ENCODE data around the gene IDH2.

The IDH2 gene

DNA sequence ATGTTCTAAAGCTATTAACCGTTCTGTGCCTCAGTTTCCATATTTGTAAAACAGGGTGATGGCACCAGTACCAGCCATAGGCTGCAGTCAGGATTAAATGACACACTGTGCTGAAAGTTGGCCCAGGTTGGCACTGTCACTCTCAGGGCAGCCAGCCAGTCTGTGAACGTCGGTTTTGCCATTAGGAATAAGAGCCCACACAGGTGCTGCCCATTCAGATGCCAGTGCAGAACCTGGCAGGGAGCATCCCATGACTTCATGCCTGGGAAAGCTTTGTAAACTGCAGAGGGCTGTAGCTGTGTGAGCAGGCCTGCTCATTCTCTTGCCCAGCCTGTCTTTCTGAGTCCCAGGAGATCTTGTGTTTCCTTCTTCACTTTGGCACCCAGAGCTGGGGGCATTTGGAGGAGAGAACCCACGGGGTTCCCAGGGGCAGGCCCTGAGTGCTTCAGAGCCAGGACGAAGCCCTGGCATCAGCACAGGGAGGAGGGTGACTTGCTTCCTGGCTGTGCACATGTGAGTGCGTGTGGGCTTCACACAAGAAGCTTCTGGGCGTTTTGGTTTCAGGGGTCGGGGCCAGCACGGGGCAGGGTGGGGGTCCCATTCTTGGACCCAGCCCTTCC lies 54.2 kb downstream of the IDH2 start:
- in situ Hi-C loops (cut with HindIII; ENCODE audit: low sequenced_read_pairs), result no loop called here

DNA sequence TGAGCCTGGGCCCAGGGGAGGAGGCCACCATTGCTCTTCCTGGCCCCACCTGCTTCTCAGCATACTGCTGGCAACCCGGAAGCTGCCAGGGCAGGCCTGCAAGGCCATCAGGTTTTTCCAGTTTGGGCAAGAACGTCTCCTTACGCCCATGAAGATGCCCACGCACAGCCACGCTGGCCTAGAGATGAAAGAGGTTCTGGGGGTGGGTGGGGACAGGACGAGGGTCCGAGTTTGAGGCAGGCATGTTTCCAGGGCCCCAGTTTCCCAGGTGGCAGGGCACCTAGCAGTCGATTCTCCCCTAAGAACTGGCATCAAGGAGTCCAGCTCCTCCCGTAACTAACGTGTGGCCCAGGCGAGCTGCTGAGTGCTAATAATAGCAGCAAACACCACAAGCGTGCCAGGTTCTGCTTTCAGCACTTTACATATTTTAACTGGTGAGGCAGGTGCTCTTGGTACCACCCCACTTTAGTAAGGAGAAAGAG lies 55.3 kb downstream of the IDH2 start:
- in situ Hi-C loops (cut with HindIII; ENCODE audit: low sequenced_read_pairs), result no loop called here

DNA sequence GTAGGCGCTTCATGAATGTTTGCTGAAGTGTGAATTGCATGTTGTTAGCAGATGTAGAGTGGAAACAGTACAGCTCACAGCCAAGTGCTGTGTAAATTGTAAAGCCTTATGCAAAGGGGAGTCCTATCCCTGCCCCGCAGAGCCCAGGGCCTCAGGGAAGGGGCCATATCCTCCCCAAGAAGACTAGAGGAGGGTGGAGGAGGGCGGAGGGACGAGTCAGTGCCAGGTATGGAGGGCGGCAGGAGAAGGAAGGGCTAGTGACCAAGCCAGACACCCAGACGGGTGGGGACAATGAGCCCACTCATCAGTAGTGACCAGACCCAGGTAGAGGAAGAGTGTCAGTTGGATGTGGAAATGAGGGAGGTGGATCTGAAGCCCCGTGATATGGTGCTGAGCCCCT lies 56.0 kb downstream of the IDH2 start:
- in situ Hi-C loops (cut with HindIII; ENCODE audit: low sequenced_read_pairs), result no loop called here

DNA sequence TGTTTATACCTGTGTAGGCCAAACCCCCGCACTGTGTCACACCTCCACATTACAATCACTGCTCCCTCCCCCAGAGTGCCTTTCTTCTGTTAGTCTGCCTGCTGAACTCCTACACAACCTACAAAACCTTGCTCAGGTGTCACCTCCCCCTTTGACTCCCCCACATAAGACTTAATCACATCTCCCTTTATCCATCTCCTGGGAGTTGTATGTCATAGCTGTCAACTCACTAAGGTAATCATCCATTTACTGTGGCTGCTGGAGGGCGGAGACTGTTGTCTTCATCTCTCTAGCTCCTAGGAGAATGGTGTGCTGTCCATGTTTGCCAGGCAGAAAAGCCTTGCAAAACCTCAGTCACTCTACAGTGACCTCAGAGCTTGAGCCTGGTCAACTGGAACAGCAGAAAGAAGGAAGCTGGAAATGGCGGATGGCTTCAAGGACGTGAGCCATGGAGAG lies 57.3 kb downstream of the IDH2 start:
- in situ Hi-C loops (cut with HindIII; ENCODE audit: low sequenced_read_pairs), result no loop called here

DNA sequence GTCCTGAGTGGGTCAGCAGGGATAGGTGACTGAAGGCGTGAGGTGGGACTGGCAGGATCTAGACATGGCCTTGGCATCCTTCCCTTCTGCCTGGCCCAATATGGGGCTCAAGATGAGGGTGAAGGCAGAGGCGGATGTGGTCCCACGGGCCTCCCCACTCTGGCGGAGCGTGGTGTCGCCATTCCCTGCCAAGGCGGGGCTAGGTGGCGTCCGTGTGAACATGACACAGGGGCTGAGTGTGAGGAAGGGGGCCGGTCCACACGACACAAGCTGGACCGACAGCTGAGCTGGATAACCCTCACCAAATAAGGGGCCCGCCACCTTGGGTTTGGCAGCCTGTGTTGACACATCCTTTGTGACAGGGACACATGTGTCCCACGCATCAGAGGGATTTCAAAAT lies 58.1 kb downstream of the IDH2 start:
- in situ Hi-C loops (cut with HindIII; ENCODE audit: low sequenced_read_pairs), result no loop called here

DNA sequence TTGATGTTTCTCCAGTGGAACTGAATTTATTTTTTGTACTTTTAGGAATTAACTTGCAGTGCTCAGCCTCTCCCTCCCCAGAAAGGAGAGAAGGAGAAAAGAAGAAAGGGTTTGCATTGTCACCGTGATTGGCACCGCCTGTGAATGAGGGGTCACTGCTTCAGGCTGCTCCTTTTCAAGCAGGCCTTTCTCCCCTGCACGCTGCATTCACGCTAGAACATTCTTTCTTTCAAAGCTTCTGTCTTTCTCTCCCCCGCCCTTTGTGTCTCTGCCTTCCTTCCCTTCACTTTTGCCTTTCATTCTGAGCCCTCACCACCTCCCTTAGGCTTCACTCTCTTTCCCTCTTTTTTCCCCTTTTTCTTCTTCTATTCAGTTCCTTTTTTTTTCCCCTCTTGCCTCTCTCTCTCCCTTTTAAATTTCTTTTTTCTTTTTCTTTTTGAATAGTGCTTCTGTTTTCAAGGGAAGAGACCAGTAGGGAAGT lies 58.7 kb downstream of the IDH2 start:
- in situ Hi-C loops (cut with HindIII; ENCODE audit: low sequenced_read_pairs), result no loop called here

DNA sequence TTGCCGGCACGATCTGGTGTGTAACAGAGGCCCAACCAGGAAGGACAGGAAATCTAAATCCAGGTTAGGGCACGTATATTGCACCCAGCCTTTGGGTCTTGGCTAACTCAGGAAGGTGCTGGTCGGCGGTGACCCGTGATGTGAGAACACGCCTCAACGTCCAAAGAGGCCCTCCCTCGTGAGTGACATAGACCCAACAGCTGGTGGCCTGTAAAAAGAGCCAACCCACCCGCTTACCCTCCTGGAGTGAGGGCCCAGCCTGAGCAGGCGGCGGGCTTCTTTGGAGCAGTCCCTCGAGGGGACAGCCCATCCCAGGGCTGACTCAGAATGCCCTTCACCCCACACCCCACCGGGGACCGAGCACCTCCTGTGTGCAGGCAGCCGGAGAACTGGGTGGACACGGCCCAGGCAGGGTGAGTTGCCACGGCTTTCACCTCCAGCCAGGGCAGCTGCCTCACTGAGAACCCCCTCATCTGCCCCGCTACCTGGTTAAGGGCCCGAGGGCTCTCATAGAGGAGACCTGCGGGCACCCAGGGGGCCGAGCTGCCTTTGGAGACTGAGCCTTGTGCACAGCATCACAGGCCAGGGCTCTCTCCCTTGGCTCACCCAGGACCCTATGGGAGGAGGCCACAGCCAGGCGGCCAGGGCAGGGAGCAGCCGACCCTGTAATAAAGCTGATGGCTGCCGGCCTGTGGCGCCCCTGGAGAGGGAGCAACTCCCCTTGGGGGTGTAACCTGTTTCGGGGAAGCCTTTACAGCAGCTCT lies 59.3 kb downstream of the IDH2 start:
- in situ Hi-C loops (cut with HindIII; ENCODE audit: low sequenced_read_pairs), result no loop called here

DNA sequence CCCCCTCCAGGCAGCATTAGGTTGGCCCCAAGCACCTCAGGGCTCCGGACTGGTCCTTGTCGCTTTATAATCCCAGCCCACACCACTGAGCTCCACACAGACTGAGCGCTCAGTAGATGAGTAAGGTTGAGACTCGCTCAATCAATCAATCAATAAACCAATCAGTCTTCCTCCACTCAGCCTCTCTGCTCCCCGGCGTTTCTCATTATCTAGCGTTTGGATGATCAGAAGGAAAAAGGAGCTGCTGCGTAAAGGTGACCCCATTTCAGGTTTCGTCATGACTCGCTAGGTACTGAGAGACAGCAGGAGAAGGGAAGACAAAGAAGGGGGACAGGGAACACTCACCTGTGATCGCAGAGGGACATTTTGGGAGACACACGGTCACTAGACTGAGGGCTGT lies 59.9 kb downstream of the IDH2 start:
- in situ Hi-C loops (cut with HindIII; ENCODE audit: low sequenced_read_pairs), result no loop called here

DNA sequence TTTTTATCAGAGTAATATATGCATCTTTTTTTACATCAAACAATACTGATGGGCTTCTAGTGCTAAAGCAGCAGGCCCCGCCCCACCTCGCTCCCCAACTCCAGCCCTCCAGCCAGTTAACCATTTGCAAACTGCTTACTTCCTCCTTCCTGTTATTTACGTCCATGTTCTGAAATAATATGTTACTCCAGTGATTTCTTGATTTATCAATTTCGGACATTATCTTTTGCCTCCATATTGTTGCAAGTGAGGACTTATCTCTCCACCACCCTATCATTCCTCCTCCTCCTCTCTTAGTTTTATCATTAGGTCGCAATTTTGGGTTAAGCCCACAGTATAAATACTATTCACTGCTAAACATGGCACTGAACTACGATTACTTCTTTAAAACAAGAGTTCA lies 61.6 kb downstream of the IDH2 start:
- in situ Hi-C loops (cut with HindIII; ENCODE audit: low sequenced_read_pairs), result no loop called here

DNA sequence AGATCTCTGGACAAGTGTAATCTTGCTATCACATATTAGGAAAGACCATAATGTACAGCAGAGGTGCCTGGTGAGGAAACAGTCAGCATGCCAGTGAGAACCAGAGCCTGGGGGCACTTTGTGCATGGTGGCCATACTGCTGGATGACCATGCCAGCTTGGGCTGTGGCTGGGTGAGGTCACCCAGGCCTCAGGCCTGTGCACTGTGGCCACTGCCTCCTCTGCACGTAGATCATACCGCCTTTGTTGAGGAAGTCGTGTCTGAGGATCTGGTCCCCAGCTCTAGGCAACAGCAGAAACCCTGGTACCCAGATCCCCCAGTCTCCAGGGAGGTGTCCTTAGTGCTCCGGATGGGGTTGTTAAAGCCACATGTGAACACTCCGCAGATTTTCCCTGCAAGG lies 62.3 kb downstream of the IDH2 start:
- in situ Hi-C loops (cut with HindIII; ENCODE audit: low sequenced_read_pairs), result no loop called here

DNA sequence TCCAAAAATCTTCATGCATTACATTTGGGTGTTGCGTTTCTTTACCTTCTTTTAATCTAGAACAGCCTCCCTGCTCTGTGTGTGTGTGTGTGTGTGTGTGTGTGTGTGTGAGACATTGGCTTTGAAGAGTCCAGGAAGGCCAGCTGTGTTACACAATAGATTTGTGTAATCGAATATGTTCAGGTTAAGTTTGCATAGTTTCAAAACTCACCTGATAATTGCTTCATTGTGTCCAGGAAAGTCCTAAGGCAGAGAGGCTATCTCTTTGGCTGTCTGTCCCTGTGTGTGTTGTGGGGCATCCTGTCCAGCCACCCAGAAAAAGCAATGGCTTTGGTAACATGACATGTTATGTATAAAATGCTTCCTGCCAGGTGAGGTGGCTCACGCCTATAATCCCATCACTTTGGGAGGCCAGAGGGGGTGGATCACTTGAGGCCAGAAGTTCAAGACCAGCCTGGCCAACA lies 63.6 kb downstream of the IDH2 start:
- in situ Hi-C loops (cut with HindIII; ENCODE audit: low sequenced_read_pairs), result no loop called here

DNA sequence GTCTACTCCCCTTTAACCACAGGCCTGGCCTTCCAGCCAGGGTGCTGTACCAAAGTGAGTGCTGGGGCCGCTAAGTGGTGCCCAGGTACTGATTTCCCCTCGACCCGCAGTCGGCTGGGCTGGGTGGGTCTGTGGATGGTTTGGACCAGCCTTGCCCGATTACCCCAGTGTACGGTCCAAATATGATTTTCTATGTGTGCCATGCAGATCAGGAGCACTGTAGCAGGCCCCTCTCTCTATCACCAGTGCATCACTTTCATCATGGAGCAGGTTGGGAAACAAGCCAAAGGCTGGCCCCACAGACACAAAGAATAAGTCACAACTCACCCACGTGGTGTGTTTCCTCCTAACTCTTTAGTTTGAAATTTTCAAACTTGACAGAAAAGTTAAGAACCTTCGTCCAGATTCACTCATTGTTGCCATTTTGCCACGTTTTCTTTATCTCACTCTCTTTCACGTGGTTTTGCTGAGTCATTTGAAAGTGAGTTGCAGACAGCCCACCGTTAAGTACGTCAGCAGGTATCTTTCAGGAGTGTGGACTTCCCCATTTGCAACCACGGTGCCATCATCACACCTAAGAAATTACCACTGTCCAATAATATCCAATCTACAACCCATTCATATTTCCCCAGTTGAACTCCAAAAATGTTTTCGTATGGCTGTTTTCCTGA lies 64.2 kb downstream of the IDH2 start:
- in situ Hi-C loops (cut with HindIII; ENCODE audit: low sequenced_read_pairs), result no loop called here

DNA sequence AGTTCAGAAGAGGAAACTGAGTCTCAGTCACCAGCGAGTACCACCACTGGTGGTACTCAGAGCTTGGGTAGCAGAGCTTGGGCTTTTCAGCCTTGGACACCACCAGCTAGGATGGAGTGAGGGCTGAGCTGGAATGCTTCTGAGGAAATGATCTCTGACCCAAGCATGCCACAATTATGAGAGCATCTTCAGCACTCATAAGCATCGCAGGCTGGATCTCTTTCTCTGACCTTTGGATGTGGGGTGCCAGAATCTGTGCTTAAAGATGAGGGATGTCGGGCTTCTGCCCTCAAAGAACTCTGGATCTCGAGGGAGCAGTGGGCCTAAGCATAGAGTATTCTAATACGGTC lies 64.8 kb downstream of the IDH2 start:
- in situ Hi-C loops (cut with HindIII; ENCODE audit: low sequenced_read_pairs), result no loop called here

DNA sequence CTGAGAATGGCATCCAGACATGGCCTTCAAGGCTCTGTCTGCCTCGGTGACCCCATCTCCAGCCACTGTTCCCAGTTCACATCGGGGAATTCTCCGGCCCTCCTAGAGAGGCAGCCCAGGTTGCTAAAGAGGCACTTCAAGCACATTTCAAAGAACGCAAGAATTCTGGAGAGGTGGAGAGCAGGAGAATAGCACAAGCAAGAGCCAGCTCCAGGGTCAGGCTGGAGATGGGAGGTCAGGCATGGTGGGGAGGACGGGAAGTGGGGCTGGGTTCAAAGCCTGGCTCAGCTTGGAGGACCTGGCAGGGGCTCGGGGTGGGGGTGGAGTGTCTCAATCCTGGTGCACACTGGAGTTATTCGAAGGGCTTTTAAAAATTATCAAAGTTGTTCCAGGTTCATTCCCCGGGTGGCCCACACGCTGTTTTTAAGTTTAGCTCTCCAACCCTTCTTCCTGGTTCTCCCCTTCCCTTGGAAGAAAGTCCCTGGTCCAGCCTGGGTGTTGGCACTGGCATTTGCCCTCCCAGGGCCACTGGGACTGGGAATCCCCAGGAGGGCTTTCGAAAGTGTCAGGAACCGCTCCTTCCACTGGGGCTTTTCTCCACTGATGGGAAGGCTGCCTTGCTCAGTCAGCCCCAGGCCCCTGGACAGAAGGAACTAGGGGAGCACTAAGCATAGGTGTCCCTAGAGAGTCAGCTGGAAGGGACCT lies 65.3 kb downstream of the IDH2 start:
- in situ Hi-C loops (cut with HindIII; ENCODE audit: low sequenced_read_pairs), result no loop called here

DNA sequence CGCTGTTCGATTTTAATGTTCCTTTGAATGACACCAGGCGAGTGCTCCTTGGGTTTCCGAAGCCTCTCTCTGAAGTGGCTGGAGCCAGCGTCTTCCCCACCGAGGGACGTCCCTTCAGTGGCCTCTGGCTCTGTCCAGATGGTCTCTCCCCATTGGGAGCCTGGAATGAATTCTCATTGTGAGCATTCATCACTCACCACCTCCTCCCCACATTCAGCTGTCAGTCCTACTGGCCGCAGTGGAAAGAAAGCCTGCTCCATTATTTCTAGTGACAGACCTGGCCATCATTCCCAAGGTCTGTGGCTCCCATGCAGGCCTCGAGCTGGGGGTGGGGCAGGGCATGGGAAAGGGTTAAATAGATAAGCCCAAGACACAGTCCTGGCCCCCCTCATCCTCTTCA lies 65.9 kb downstream of the IDH2 start:
- in situ Hi-C loops (cut with HindIII; ENCODE audit: low sequenced_read_pairs), result no loop called here

DNA sequence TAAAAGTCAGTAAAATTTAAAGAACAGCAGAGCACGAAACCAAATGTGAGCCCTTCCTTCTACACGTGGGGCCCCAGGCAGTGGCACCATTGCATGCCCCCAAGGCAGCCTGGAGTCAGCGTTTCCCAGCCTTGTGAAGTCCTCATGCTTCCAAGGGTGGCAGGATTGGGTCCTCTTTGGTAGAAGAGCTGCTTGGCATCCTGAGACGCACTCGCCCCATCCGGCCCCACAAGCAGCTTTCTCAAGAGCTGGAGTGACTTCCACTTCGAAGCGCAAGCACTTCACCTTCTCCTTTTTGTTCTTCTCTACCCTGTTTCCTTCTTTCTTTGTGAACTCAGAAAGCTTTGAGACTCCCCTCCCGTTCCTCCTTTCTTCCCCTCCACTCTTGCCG lies 66.4 kb downstream of the IDH2 start:
- in situ Hi-C loops (cut with HindIII; ENCODE audit: low sequenced_read_pairs), result no loop called here

DNA sequence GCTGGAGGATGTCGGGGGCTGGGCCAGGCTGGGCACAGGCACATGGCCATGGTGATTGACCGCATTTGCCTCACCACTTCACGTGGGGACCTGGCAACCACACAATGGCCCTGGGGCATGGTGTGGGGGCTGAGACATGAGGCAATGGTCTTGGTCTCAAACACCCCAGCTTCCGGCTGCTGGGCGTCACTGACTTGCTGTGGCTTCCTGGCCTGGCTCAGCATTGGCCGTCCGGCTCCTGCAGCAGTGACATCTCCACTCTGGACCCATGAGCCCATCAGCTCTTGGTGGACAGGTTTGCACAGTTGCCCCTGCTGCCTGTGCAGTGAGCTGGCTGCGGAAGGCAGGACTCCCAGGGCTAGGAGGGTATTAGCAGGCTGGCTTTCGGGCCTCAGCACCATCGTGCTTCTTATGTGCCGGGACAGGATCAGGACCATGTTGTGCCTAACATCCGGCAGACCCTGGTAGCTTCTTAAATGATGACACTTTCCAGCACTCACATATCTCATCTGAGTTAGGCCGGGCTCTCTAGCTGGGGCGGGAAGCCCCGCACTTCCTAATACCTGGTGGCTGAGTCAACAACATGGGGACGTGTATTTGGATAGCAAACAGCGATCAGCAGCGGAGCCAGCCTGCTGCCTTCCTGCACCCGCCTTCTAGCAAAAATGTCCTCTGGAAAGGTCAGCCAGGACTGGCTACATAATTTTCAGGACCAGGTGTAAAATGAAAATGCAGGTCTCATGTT lies 67.0 kb downstream of the IDH2 start:
- in situ Hi-C loops (cut with HindIII; ENCODE audit: low sequenced_read_pairs), result no loop called here

DNA sequence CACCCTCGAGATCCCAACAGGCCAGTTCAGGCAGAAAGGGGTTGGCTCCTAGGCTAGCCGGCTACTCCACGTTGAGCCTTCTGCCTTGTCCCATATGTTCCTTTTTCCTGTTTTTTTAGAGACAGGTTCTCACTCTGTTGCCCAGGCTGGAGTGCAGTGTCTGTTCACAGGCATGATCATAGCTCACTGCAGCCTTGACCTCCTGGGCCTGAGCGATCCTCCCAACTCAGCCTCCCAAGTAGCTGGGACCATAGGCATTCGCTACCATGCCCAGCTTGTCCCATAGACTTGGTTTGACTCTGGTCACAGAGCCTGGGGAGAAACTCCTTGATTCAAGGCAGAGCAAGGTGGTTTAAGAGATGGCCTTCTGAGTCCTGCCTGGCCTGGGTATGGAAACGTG lies 68.8 kb downstream of the IDH2 start:
- in situ Hi-C loops (cut with HindIII; ENCODE audit: low sequenced_read_pairs), result loop anchor here (5.0 kb wide), 1 partner anchor 34 kb away; no protein-coding TSS in a partner anchor
